ENCODE results near the gene ACAP3.

- TF ChIP-seq, protein P1, sequence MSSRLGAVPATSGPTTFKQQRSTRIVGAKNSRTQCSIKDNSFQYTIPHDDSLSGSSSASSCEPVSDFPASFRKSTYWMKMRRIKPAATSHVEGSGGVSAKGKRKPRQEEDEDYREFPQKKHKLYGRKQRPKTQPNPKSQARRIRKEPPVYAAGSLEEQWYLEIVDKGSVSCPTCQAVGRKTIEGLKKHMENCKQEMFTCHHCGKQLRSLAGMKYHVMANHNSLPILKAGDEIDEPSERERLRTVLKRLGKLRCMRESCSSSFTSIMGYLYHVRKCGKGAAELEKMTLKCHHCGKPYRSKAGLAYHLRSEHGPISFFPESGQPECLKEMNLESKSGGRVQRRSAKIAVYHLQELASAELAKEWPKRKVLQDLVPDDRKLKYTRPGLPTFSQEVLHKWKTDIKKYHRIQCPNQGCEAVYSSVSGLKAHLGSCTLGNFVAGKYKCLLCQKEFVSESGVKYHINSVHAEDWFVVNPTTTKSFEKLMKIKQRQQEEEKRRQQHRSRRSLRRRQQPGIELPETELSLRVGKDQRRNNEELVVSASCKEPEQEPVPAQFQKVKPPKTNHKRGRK (CRISPR knock-in tag; IDR thresholded peaks at IDR 0.05; ENCODE audit: borderline replicate concordance) = no peak
- TF ChIP-seq NR1H2 (CRISPR knock-in tag; IDR thresholded peaks at IDR 0.05) (no peak), ZNF281 (CRISPR knock-in tag; IDR thresholded peaks at IDR 0.05) (no peak)
- TF ChIP-seq, protein P2, sequence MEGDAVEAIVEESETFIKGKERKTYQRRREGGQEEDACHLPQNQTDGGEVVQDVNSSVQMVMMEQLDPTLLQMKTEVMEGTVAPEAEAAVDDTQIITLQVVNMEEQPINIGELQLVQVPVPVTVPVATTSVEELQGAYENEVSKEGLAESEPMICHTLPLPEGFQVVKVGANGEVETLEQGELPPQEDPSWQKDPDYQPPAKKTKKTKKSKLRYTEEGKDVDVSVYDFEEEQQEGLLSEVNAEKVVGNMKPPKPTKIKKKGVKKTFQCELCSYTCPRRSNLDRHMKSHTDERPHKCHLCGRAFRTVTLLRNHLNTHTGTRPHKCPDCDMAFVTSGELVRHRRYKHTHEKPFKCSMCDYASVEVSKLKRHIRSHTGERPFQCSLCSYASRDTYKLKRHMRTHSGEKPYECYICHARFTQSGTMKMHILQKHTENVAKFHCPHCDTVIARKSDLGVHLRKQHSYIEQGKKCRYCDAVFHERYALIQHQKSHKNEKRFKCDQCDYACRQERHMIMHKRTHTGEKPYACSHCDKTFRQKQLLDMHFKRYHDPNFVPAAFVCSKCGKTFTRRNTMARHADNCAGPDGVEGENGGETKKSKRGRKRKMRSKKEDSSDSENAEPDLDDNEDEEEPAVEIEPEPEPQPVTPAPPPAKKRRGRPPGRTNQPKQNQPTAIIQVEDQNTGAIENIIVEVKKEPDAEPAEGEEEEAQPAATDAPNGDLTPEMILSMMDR (IDR thresholded peaks at IDR 0.05) = no peak
These were observed 49.2 kb upstream of the ACAP3 start for GRCh38 chr1:1356796-1357401.

Data from WTC11 (cell line).